ENCODE measurements around the gene CCDC69.

GRCh38 chr5:151143645-151144044 lies 80.2 kb downstream of the CCDC69 start:
- TF ChIP-seq NRF1 (IDR thresholded peaks at IDR 0.05; ENCODE audit: low read depth, low read length) (no peak), EZH2 (IDR thresholded peaks at IDR 0.05; ENCODE audit: low read depth, low read length, severe bottlenecking) (no peak), BACH1 (IDR thresholded peaks at IDR 0.05; ENCODE audit: low read length) (no peak)
